Mesenchymal stem cell (in vitro differentiated cells and primary cell): Measurements from ENCODE around the gene BPI.
A peak's percentile ranks its signal among the peaks of the same experiment; 100 is the strongest.

Experiments
- DNase-seq: peaks from one replicate; pipeline ENCODE4 v3.0.0-alpha.2; 2013
- H2AFZ ChIP-seq: one replicate; pipeline ENCODE4 v1.6.1; 2013; ENCODE audit warnings: low read depth, mild to moderate bottlenecking, control low read depth, inconsistent platforms, low read length, moderate library complexity
- H2AK5ac ChIP-seq: 2 replicates; pipeline ENCODE4 v1.6.1; 2013; ENCODE audit warnings: low read length, moderate library complexity, mild to moderate bottlenecking, inconsistent platforms; ENCODE audit not compliant: severe bottlenecking
- H2BK120ac ChIP-seq: one replicate; pipeline ENCODE4 v1.6.1; 2013; ENCODE audit warnings: low read depth, mild to moderate bottlenecking, inconsistent platforms, low read length, moderate library complexity
- H2BK12ac ChIP-seq, 2 experiments: one replicate each; pipeline ENCODE4 v1.6.1; 2013; ENCODE audit warnings: inconsistent platforms in 2 of 2, low read length in 2 of 2, mild to moderate bottlenecking in 2 of 2, moderate library complexity in 2 of 2, control low read depth in 1 of 2
- H2BK15ac ChIP-seq: one replicate; pipeline ENCODE4 v1.6.1; 2013; ENCODE audit warnings: mild to moderate bottlenecking, low read depth, inconsistent platforms; ENCODE audit not compliant: poor library complexity, severe bottlenecking
- H2BK5ac ChIP-seq: 2 replicates; pipeline ENCODE4 v1.6.1; 2013; ENCODE audit warnings: low read depth, mild to moderate bottlenecking, low read length, control low read depth, inconsistent platforms; ENCODE audit not compliant: poor library complexity, severe bottlenecking
- H3K14ac ChIP-seq, 2 experiments: one replicate each; pipeline ENCODE4 v1.6.1; 2013; ENCODE audit warnings: inconsistent platforms in 2 of 2, low read length in 2 of 2, control low read depth in 1 of 2, mild to moderate bottlenecking in 1 of 2, moderate library complexity in 1 of 2
- H3K18ac ChIP-seq, 2 experiments: one replicate each; pipeline ENCODE4 v1.6.1; 2013; ENCODE audit warnings: inconsistent platforms in 2 of 2, low read length in 2 of 2, control low read depth in 1 of 2, low read depth in 1 of 2, mild to moderate bottlenecking in 1 of 2
- H3K23ac ChIP-seq, 2 experiments: one replicate each; pipeline ENCODE4 v1.6.1; 2013; ENCODE audit warnings: inconsistent platforms in 2 of 2, low read length in 2 of 2, mild to moderate bottlenecking in 2 of 2, moderate library complexity in 2 of 2, control low read depth in 1 of 2
- H3K27ac ChIP-seq: 2 replicates; pipeline ENCODE4 v1.5.1; 2013; ENCODE audit warnings: mild to moderate bottlenecking, moderate library complexity, low read length, control low read depth, inconsistent platforms; ENCODE audit not compliant: poor library complexity, severe bottlenecking
- H3K27me3 ChIP-seq, 2 experiments: 2 replicates each; pipeline versions ENCODE4 v1.6.1 to v1.7.0; 2013; ENCODE audit warnings: low read length in 2 of 2, mild to moderate bottlenecking in 2 of 2, moderate library complexity in 2 of 2, control low read depth in 1 of 2, inconsistent platforms in 1 of 2; ENCODE audit not compliant: control insufficient read depth in 1 of 2, insufficient read depth in 1 of 2
- H3K36me3 ChIP-seq, 2 experiments: 2 replicates each; pipeline versions ENCODE4 v1.6.1 to v1.7.0; 2013; ENCODE audit warnings: low read length in 2 of 2, control low read depth in 1 of 2, inconsistent platforms in 1 of 2, low read depth in 1 of 2, mild to moderate bottlenecking in 1 of 2; ENCODE audit not compliant: insufficient read depth in 2 of 2, control insufficient read depth in 1 of 2
- H3K4ac ChIP-seq, 2 experiments: one replicate each; pipeline ENCODE4 v1.6.1; 2013; ENCODE audit warnings: inconsistent platforms in 2 of 2, low read length in 2 of 2, mild to moderate bottlenecking in 2 of 2, moderate library complexity in 2 of 2, control low read depth in 1 of 2, low read depth in 1 of 2
- H3K4me1 ChIP-seq: 2 replicates; pipeline ENCODE4 v1.6.1; 2013; ENCODE audit warnings: low read depth, low read length, control low read depth; ENCODE audit not compliant: control insufficient read depth, insufficient read depth
- H3K4me2 ChIP-seq: 2 replicates; pipeline ENCODE4 v1.6.1; 2013; ENCODE audit warnings: low read length, mild to moderate bottlenecking, inconsistent platforms; ENCODE audit not compliant: poor library complexity, severe bottlenecking
- H3K4me3 ChIP-seq, 2 experiments: 2 replicates each; pipeline versions ENCODE4 v1.5.1 to v1.7.0; 2013; ENCODE audit warnings: low read length in 2 of 2, mild to moderate bottlenecking in 2 of 2, control low read depth in 1 of 2, low read depth in 1 of 2; ENCODE audit not compliant: insufficient read depth in 1 of 2
- H3K79me1 ChIP-seq: replicated peaks from 2 replicates; pipeline ENCODE4 v1.6.1; 2013; ENCODE audit warnings: mild to moderate bottlenecking, control low read depth, low read length, inconsistent platforms; ENCODE audit not compliant: poor library complexity, severe bottlenecking
- H3K9ac ChIP-seq: 2 replicates; pipeline ENCODE4 v1.7.0; 2013; ENCODE audit warnings: mild to moderate bottlenecking, low read length, moderate library complexity
- H3K9me3 ChIP-seq: 2 replicates; pipeline ENCODE4 v1.7.0; 2013; ENCODE audit warnings: mild to moderate bottlenecking, low read length; ENCODE audit not compliant: control insufficient read depth
- H4K8ac ChIP-seq: one replicate; pipeline ENCODE4 v1.6.1; 2013; ENCODE audit warnings: inconsistent platforms, mild to moderate bottlenecking, low read length, moderate library complexity
- H4K91ac ChIP-seq: one replicate; pipeline ENCODE4 v1.6.1; 2013; ENCODE audit warnings: mild to moderate bottlenecking, low read length, inconsistent platforms
- WGBS: methylation state at CpG from one replicate; pipeline ENCODE4 v1.1.7; 2013; ENCODE audit warnings: mixed read lengths; 5-methylcytosine and 5-hydroxymethylcytosine counted together

BPI gene

DNA sequence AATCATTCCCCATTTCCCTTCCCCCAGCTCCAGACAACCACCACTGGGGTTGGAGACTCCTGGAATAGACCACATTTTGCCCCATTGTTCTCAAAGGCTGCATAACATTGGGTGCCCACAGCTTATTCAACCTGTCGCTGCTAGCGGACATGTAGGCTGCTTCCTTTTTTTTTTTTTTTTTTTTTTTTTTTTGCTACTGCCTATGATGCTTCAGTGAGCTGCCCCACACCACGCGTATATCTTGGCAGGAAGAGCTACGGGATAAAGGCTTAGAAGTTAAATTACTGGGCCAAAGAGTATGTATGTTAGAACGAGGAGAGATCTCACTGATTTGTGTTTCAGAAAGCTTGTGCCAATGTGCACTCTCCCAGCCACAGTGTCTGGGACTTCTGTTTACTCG is 49.4 kb downstream of the BPI start:
- no peak overlapping the region for H2BK12ac ChIP-seq

DNA sequence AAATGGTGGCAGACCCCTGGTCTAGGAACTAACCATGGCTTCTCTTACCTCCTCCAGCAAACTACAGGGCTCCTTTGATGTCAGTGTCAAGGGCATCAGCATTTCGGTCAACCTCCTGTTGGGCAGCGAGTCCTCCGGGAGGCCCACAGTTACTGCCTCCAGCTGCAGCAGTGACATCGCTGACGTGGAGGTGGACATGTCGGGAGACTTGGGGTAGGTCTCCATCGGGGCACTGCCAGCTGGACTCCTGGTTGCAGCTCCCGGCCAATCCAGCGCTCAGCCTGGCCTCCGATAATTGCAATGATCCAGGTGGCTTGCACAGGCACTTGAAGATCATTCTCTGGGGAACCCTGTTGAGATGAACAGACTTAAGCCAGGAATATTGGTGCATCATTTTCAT is 50.3 kb downstream of the BPI start:
- H3K4me1 ChIP-seq: peaks cover 3% of the 10 kb centered on the region
- no peak overlapping the region for H3K4me2 ChIP-seq
- no peak overlapping the region for H4K91ac ChIP-seq
- H3K4ac ChIP-seq: no peak overlapping the region
- DNase-seq: no peak
- H3K4me3 ChIP-seq: no peak overlapping the region
- H2AK5ac ChIP-seq: no peak overlapping the region
- no peak overlapping the region for H3K27ac ChIP-seq
- no peaks in the 10 kb centered on the region for H3K36me3 ChIP-seq
- H3K79me1 ChIP-seq: no peaks in the 10 kb centered on the region
- no peak overlapping the region for H3K9ac ChIP-seq
- H3K18ac ChIP-seq: no peak overlapping the region
- no peak overlapping the region for H3K23ac ChIP-seq
- no peaks in the 10 kb centered on the region for H3K9me3 ChIP-seq
- 98% methylated on average over 10 of the region's 10 CpGs for WGBS
- peaks cover 7 to 26% of the 10 kb centered on the region in 2 experiments for H3K27me3 ChIP-seq
- H3K14ac ChIP-seq: no peak overlapping the region
- H2AFZ ChIP-seq: no peak overlapping the region
- H4K8ac ChIP-seq: no peak overlapping the region
- no peak overlapping the region for H2BK15ac ChIP-seq
- no peak overlapping the region for H2BK5ac ChIP-seq
- H2BK120ac ChIP-seq: no peak overlapping the region
- H2BK12ac ChIP-seq: no peak overlapping the region

More for the DNA sequence above, 49.4 kb downstream of the BPI start:
- H4K8ac ChIP-seq: no peak overlapping the region
- no peak overlapping the region for H2BK15ac ChIP-seq
- no peak overlapping the region for H3K14ac ChIP-seq
- H2AFZ ChIP-seq: no peak overlapping the region
- peaks cover 8 to 29% of the 10 kb centered on the region in 2 experiments for H3K27me3 ChIP-seq
- no peak overlapping the region for H3K4me3 ChIP-seq
- no peak overlapping the region for H3K4ac ChIP-seq
- WGBS: 51% methylated on average over 6 of the region's 7 CpGs
- H3K36me3 ChIP-seq: no peaks in the 10 kb centered on the region
- H3K27ac ChIP-seq: no peak overlapping the region
- H2AK5ac ChIP-seq: no peak overlapping the region
- no peak for DNase-seq
- no peak overlapping the region for H2BK5ac ChIP-seq
- H3K4me2 ChIP-seq: no peak overlapping the region
- no peak overlapping the region for H3K23ac ChIP-seq
- H4K91ac ChIP-seq: no peak overlapping the region
- no peaks in the 10 kb centered on the region for H3K79me1 ChIP-seq
- no peak overlapping the region for H2BK120ac ChIP-seq
- no peaks in the 10 kb centered on the region for H3K9me3 ChIP-seq
- peaks cover 3% of the 10 kb centered on the region for H3K4me1 ChIP-seq
- H3K9ac ChIP-seq: no peak overlapping the region
- no peak overlapping the region for H3K18ac ChIP-seq

DNA sequence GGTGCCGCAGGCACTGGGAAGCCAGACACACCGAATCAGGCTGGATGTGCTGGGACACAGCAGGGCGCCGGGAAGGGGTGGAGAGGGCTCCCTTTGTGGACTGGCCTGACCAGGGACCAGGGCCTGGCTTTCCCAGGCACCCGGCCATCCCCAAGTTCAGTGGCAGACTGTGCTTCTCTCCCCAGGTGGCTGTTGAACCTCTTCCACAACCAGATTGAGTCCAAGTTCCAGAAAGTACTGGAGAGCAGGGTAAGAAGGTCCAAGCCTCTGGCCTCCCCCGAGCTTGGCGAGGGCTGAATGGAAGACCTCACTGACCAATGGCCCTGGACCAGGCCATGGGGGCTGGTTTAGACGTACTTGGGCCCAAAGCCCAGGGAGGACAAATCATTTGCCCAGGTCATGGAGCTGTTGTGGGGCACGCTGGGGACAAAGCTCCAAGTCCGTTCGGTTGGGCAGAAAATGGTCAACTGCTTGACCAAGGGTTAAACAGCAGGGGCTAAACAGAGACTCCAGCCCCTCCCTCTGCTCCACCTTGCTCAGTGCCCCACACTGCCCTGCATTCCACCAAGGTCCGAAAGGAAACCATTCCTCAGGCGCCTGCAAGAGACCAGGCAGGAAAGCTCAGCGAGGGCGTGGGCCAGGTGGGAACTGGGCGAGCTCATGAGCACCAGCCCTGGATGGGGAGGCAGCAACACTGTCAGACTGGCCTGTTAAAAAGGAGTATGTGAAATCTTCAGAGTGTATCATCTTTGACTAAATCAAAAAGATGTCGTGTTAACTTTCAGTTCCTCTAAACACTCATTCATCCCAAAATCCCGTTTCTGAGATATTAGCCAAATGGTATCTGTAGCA is 51.4 kb downstream of the BPI start:
- Histone ChIP-seq H3K4me2 (no peak overlapping the region), H2BK12ac (no peak overlapping the region), H3K9me3 (no peaks in the 10 kb centered on the region), H2AFZ (no peak overlapping the region), H2AK5ac (no peak overlapping the region), H3K9ac (no peak overlapping the region), H2BK5ac (no peak overlapping the region), H4K91ac (no peak overlapping the region), H3K36me3 (no peaks in the 10 kb centered on the region), H3K4me3 (no peak overlapping the region), H3K79me1 (no peaks in the 10 kb centered on the region), H3K14ac (no peak overlapping the region), H3K18ac (no peak overlapping the region), H3K4me1 (peaks cover 3% of the 10 kb centered on the region), H3K23ac (peak overlapping the region in 1 of 2 experiments; percentile 36), H3K27ac (no peak overlapping the region), H2BK15ac (no peak overlapping the region), H3K27me3 (peaks cover 0 to 14% of the 10 kb centered on the region in 2 experiments), H3K4ac (no peak overlapping the region), H4K8ac (no peak overlapping the region), H2BK120ac (no peak overlapping the region)
- no peak for DNase-seq
- 90% methylated on average over 16 of the region's 18 CpGs for WGBS

DNA sequence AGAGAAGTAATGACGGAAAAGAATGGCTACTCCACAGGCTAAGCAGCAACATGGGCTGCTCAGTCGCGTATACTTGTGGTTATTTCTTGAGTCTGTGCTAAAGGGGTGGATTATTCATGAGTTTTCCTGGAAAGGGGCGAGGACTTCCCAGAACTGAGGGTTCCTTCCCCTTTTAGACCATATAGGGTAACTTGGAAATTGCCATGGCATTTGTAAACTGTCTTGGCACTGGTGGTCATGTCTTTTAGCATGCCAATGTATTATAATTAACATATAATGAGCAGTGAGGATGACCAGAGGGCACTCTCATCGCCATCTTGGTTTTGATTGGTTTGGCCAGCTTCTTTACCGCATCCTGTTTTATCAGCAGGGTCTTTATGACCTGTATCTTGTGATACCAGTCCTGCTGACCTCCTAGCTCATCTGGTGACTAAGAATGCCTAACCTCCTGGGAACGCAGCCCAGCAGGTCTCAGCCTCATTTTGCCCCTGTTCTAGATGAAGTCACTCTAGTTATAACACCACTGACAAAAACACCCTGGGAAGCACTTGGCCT is 53.8 kb downstream of the BPI start:
- Histone ChIP-seq H3K27ac (no peak overlapping the region), H3K18ac (no peak overlapping the region), H3K4ac (no peak overlapping the region), H4K91ac (no peak overlapping the region), H3K4me2 (no peak overlapping the region), H2AK5ac (no peak overlapping the region), H2AFZ (no peak overlapping the region), H3K4me1 (peaks cover 3% of the 10 kb centered on the region), H3K27me3 (peaks cover 0 to 10% of the 10 kb centered on the region in 2 experiments), H3K4me3 (no peak overlapping the region), H3K9ac (no peak overlapping the region), H3K14ac (no peak overlapping the region), H3K79me1 (no peaks in the 10 kb centered on the region), H2BK5ac (no peak overlapping the region), H2BK120ac (no peak overlapping the region), H3K36me3 (no peaks in the 10 kb centered on the region), H3K9me3 (no peaks in the 10 kb centered on the region), H2BK12ac (no peak overlapping the region), H3K23ac (no peak overlapping the region), H2BK15ac (no peak overlapping the region), H4K8ac (no peak overlapping the region)
- DNase-seq: no peak
- 88% methylated on average over 7 of the region's 7 CpGs for WGBS
